Right atrium auricular region (tissue), 2 donors: ENCODE measurements around the gene MCCC2. TPM values are rescaled to one million over a fixed set of nuclear protein-coding genes. Genes with fewer than 3 reads are reported as not detected.

Experiments used
- DNase-seq: peaks from one replicate; pipeline ENCODE4 v3.0.0-alpha.2; 2019; ENCODE audit warnings: low spot score
- H3K27ac ChIP-seq, 2 donors: fragments of 200-600 bp; sonication (generic); 1 replicate in 1 of 2; 2 replicates in 1 of 2; pipeline ENCODE4 v1.5.1; 2016 to 2019
- H3K27me3 ChIP-seq, 2 donors: fragments of 200-600 bp; sonication (generic); one replicate each; pipeline versions ENCODE4 v1.5.1 to v1.6.0; 2017 to 2019
- H3K36me3 ChIP-seq: fragments of 200-600 bp; sonication (generic); one replicate; pipeline ENCODE4 v1.5.1; 2016
- H3K4me1 ChIP-seq, 2 donors: fragments of 200-600 bp; sonication (generic); one replicate each; pipeline versions ENCODE4 v1.5.1 to v1.6.0; 2017 to 2019
- H3K4me3 ChIP-seq, 2 donors: fragments of 200-600 bp; sonication (generic); 1 replicate in 1 of 2; 2 replicates in 1 of 2; pipeline ENCODE4 v1.5.1; 2017 to 2019; ENCODE audit warnings: mild to moderate bottlenecking in 1 of 2, moderate library complexity in 1 of 2
- H3K9me3 ChIP-seq, 2 donors: fragments of 200-600 bp; sonication (generic); one replicate each; pipeline ENCODE4 v1.5.1; 2019
- CTCF ChIP-seq, 2 donors: fragments of 200-600 bp; sonication (generic); IDR thresholded peaks; one replicate each; pipeline ENCODE4 v1.5.1; 2019; ENCODE audit warnings: antibody characterized with exemption in 2 of 2
- total RNA-seq, 2 donors: library from RNA; depleted of rRNA; stranded (reverse); fragments of >200 nt; gene quantifications; one replicate each; pipeline ENCODE4 v1.1.0, GENCODE V29; 2016

MCCC2 gene
- total RNA-seq, 2 donors from 2014 or later: 30.7 to 73.6 TPM

DNA sequence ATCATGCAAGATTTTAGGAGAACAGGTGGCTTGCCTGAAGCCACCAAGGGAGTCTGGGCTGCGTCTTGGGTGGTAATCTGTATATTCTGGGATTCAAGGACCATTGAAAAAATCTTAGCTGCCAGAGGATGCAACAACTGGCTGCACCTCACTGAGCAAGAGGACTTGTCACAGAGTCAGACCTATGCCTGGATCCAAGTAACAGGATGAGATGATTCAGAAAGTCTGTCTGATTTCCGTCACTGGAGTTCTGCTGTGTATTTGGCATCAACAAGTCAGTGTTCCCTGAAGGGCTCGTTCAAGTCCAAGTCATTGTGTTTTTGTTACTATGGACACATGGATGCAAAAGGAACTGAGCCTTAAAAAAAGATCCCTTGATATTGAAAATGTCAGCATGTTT lies 94.2 kb downstream of the MCCC2 start:
- no peak for TF ChIP-seq CTCF (IDR thresholded peaks at IDR 0.05)
- Histone ChIP-seq H3K4me1 (no peaks in the 10 kb centered on the region), H3K4me3 (no peak overlapping the region), H3K27ac (no peak overlapping the region), H3K36me3 (no peaks in the 10 kb centered on the region), H3K27me3 (no peaks in the 10 kb centered on the region), H3K9me3 (no peaks in the 10 kb centered on the region)
- no peak for DNase-seq

DNA sequence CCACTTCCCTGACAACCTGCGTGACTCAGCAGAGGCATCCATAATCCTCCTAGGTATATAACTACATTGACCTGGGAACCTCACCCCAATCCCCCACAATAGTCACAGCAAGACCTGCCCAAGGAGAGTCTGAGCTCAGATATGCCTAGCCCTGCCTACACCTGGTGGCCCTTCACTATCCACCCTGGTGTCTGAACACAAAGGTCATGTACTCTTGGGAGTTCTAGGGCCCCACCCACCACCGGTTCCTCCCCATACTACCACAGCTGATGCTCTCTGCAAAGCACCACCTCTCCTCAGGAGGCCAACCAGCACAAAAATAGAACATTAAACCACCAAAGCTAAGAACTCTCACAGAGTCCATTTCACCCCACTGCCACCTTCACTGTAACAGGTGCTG lies 97.2 kb downstream of the MCCC2 start:
- Histone ChIP-seq H3K36me3 (no peaks in the 10 kb centered on the region), H3K4me3 (no peak overlapping the region), H3K9me3 (no peaks in the 10 kb centered on the region), H3K27me3 (no peaks in the 10 kb centered on the region), H3K4me1 (no peaks in the 10 kb centered on the region), H3K27ac (no peak overlapping the region)
- TF ChIP-seq CTCF (IDR thresholded peaks at IDR 0.05): no peak
- no peak for DNase-seq

DNA sequence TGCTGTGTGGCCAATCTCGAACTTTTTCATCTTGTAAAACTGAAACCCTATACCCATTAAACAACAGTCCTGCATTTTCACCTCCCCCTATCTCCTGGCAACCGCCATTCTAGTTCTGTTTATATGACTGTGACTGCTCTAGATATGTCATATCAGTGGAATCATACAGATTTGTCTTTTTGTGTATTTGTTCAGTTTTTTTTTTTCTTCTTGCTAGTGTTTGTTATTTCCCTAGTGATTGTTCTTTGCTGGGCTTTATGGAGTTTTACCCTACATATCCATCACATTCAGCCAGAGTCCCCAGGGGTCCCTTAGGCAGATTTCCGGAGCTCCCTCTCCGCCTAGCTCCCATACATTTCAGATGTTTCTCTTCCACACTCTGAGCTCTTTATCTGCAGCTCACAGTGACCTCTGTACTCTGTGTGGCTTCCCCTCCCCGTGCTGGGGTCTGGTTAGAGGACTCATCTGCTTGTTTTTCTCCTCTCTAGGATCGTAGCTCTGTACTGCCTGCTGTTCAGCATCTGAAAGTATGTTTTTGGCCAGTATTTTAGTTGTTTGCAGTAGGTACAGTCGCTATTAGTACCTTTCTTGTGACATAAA lies 106.8 kb downstream of the MCCC2 start:
- Histone ChIP-seq H3K36me3 (no peaks in the 10 kb centered on the region), H3K4me3 (no peak overlapping the region), H3K4me1 (no peaks in the 10 kb centered on the region), H3K27me3 (no peaks in the 10 kb centered on the region), H3K27ac (no peak overlapping the region), H3K9me3 (no peaks in the 10 kb centered on the region)
- DNase-seq: no peak
- TF ChIP-seq CTCF (IDR thresholded peaks at IDR 0.05): no peak

GRCh38 chr5:71695071-71695470 lies 107.9 kb downstream of the MCCC2 start:
- Histone ChIP-seq H3K36me3 (no peaks in the 10 kb centered on the region), H3K9me3 (no peaks in the 10 kb centered on the region), H3K27ac (no peak overlapping the region), H3K4me3 (no peak overlapping the region), H3K4me1 (no peaks in the 10 kb centered on the region), H3K27me3 (no peaks in the 10 kb centered on the region)
- no peak for DNase-seq
- TF ChIP-seq CTCF (IDR thresholded peaks at IDR 0.05): no peak

DNA sequence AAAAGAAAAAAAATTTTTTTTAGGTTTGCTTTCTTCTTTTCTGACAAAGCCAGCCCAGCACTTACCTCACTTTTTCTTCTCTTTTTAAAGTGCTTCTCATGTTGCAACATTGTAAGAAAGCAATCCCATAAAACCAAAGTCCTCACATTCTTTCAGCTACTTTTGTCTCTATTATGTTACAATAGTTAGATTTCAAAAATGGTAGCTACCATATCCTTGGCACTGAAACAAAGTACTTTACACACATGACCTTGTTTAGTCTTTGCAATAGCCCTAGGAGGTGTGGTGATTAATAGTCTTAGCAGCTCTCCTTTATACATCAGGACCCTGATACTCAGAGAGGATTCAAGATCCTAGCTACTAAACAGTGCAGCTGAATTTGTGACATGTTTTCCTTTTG lies 108.5 kb downstream of the MCCC2 start:
- Histone ChIP-seq H3K36me3 (no peaks in the 10 kb centered on the region), H3K27me3 (no peaks in the 10 kb centered on the region), H3K9me3 (no peaks in the 10 kb centered on the region), H3K4me3 (no peak overlapping the region), H3K4me1 (no peaks in the 10 kb centered on the region), H3K27ac (no peak overlapping the region)
- TF ChIP-seq CTCF (IDR thresholded peaks at IDR 0.05): no peak
- DNase-seq: no peak

DNA sequence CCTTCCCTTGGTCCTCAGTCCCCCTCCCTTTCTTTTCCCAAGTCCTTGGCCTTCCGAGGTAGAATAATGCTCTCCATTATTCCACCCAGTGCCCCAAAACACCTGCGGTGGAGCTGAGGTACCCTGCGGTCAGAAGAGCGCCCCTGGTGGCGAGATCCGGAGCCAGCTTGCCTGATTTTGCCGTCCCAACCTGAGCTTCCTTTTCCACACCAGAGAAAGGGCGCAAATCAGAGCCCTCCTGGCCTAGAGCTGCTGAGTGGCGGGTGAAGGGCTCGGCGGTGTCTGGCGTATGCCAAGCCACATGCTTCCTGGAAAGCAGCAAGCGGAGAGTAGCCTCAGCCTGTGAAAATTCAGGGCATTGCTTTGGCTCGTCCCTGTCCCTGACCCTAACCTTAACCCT lies 110.8 kb downstream of the MCCC2 start:
- no peaks in the 10 kb centered on the region for H3K27me3 ChIP-seq
- TF ChIP-seq CTCF (IDR thresholded peaks at IDR 0.05): peak; percentile 31 to 63
- DNase-seq: no peak
- H3K27ac ChIP-seq: no peak overlapping the region
- H3K4me1 ChIP-seq: no peaks in the 10 kb centered on the region
- H3K36me3 ChIP-seq: no peaks in the 10 kb centered on the region
- no peak overlapping the region for H3K4me3 ChIP-seq
- H3K9me3 ChIP-seq: no peaks in the 10 kb centered on the region
